HG03103 (cell line): ENCODE measurements around the gene RARRES2.
A peak's percentile ranks its signal among the peaks of the same experiment; 100 is the strongest.

Source experiments
- ATAC-seq: cut with Tn5 transposase; IDR thresholded peaks from one replicate; pipeline ENCODE4 v1.9.1; 2021; ENCODE audit warnings: low read depth; ENCODE audit not compliant: unreplicated experiment

Gene RARRES2

DNA sequence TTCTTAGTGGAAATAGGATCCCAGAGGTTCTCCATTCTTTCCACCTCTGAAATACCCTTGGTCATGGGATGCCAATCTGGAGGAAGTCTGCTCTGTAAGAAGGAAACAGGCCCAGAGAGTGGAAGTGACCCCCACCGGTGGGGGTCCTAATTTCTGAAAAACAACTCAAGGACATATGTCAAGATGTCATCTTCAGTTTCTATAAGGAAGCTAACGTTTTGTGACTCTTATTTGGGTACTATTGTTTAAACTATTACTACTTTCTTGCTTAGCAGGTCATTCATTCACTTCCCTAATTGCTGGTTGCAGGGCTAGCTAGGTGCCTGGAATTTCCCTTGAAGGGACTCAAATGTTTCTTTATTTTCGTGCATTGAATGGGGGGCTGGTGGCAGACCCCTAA lies 35.8 kb upstream of the RARRES2 start:
- no peak for ATAC-seq

DNA sequence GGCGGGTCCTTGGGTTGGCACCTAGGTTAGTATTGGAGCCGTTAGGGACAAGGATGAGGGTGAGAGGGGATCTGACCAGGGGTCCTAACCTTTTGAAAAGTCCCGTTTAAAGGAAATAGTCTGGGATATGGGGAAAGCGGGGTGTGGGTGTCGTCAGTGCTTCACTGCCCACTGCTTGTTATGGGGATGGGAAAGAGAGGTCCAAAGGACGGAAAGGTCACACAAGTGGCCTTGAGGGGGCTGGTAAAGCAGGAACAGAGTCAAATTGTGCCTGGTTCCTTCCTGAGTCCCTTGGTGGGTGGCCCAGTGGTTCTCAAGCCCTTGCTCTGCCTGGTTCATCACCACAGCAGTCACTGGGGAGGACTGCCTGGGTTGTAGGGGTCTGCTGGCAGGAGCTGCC lies 35.1 kb upstream of the RARRES2 start:
- ATAC-seq, result no peak

DNA sequence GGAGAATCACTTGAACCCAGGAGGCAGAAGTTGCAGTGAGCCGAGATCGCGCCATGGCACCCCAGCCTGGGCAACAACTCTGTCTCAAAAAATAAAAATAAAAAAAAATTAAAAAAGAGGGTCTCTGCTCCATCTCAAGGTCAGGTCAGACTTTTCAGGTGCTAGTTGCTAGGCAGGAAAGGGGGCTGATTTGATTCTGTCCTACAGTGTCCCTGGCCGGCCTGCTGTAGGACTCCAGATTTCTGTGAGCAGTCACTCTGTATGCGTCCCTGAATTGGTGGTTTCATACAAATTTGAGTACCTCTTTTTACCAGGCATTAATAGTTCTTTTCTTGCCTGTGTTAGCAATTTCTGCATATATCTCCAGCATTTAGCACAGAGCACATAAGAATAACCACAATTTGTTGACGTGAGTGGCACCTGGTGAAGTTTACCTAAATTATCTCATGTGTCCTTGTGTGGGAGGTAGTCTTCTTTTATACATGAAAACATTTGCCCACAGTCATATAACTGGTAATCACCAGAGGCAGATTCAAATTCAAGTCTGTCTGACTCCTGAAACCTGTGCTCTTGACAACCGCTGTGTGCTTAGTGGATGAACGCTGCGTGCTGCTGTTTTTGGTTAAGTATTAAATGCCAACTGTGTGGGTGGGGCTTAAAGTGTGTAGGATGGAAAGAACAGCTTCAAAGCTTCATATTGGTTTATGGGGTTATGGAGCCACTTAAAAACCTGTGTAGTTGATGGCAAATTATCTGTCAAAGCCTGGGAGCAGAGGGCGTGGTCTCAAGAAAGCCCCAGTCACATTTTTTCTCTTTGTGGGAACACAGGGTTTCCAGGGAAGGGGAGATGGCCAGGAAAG lies 34.5 kb upstream of the RARRES2 start:
- no peak for ATAC-seq

DNA sequence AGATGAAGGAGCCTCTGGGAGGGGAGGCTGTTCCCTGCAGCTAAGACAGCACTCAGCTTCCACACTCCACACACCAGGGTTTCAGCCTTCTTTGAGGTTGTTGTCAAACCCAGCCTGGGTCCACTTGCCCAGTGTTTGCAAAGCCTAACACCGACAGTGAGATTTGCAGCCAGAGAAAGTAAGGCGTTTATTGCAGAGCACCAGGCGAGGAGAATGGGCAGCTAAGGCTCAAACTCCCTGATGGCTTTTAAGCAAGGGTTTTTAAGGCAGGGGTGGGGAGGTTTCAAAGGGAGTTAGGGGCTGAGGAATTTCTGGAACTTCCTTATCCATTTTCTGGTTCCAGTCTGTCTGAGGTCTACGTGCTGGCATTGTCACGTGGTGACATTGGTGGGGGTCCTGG lies 33.0 kb upstream of the RARRES2 start:
- ATAC-seq, result no peak

DNA sequence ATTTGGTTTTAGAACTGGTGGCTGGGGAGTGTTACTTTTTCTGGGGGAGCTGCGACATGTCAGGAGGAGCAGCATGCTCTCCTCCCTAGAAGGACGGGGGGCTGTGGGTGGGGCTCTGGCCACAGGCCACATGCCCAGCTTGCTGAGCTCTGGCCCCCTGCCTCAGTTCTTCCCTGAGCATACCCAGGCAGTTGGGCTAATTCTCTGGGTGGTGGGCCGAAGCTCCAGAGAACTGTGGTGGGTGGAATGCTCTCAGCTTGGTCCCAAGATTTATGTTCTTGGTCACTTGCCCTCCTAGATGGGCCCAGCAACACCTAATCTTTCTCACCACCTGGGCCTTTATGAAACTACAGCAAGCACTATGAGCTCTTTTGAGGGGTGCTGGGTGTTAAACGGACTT lies 32.6 kb upstream of the RARRES2 start:
- no peak for ATAC-seq

DNA sequence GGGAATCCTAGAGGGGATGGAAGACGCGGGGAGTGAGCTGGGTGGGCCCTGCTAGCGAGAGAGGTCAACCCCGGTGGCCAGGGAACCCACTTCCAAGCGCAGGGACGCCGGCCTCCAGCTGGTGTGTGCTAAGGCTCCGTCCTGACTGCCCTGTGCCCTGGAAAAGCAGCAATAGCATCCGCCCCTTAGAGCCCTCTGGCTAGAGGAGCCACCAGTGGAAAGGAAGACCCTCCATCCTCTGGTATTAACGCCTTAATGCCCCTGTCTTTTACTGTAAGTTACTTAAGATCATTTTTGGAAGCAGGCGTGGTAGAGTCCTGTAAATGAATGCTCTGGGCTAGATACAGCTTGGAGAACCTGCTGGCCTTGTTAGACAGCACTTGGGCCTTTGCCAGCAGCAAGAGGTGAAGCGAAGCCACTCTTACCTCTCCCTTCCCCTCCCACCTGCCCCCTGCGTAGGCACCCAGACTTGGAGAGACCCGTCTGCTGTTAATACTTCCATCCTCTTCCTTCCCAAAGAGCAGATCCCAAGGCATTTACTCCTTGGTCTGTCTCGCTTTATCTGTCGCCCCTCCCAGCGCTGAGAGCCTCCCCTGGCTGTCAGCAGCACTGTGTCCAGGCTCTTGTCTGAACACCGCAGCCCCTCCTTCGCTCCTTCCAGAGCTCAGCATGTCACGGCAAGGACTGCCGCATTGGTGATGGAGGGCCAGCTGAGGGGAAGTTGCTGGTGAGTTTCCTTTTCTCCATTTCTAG lies 31.8 kb upstream of the RARRES2 start:
- ATAC-seq, result no peak

DNA sequence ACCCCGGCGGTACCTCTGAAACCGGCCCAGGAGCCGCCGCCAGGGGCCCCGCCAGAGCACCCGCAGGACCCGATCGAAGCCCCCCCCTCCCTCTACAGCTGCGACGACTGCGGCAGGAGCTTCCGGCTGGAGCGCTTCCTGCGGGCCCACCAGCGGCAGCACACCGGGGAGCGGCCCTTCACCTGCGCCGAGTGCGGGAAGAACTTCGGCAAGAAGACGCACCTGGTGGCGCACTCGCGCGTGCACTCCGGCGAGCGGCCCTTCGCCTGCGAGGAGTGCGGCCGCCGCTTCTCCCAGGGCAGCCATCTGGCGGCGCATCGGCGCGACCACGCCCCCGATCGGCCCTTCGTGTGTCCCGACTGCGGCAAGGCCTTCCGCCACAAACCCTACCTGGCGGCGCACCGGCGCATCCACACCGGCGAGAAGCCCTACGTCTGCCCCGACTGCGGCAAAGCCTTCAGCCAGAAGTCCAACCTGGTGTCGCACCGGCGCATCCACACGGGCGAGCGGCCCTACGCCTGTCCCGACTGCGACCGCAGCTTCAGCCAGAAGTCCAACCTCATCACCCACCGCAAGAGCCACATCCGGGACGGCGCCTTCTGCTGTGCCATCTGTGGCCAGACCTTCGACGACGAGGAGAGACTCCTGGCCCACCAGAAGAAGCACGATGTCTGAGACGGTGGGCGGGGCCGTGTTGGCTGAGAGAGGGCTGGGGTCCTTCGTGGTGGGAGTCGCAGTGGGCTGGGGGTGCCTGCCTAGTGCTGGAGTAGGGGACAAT lies 31.0 kb upstream of the RARRES2 start:
- no peak for ATAC-seq

DNA sequence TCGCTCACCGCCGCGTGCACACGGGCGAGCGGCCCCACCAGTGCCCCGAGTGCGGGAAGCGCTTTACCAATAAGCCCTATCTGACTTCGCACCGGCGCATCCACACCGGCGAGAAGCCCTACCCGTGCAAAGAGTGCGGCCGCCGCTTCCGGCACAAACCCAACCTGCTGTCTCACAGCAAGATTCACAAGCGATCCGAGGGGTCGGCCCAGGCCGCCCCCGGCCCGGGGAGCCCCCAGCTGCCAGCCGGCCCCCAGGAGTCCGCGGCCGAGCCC lies 30.5 kb upstream of the RARRES2 start:
- ATAC-seq, result no peak

DNA sequence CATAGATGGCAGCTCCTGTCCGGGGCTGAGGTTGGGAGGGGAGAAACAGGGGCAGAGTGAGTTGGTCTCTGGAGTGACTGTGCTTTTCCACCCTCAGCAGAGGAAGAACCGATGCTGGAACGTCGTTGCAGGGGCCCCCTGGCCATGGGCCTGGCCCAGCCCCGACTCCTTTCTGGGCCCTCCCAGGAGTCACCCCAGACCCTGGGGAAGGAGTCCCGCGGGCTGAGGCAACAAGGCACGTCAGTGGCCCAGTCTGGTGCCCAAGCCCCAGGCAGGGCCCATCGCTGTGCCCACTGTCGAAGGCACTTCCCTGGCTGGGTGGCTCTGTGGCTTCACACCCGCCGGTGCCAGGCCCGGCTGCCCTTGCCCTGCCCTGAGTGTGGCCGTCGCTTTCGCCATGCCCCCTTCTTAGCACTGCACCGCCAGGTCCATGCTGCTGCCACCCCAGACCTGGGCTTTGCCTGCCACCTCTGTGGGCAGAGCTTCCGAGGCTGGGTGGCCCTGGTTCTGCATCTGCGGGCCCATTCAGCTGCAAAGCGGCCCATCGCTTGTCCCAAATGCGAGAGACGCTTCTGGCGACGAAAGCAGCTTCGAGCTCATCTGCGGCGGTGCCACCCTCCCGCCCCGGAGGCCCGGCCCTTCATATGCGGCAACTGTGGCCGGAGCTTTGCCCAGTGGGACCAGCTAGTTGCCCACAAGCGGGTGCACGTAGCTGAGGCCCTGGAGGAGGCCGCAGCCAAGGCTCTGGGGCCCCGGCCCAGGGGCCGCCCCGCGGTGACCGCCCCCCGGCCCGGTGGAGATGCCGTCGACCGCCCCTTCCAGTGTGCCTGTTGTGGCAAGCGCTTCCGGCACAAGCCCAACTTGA lies 29.9 kb upstream of the RARRES2 start:
- no peak for ATAC-seq

DNA sequence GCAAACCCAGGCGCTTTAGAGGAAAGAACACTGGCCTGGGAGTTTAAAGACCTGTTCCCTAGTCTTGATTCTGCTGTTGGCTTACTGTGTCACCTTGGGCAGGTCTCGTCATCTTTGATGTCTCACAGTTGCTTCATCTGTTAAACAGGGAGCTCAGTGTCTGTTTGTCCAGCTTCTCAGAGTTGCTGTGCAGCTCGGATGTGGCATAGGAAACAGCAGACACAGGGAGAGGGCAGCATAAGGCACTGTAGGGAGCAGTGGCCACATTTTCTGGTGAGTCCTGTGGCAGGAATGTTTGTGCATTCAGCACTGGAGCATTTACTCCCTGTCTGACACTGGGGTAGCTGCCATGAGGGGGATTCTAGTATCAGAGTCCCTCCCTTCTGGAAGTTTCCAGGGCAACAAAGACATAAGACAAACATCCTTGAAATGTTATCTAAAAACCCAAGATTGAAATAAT lies 29.2 kb upstream of the RARRES2 start:
- no peak for ATAC-seq

DNA sequence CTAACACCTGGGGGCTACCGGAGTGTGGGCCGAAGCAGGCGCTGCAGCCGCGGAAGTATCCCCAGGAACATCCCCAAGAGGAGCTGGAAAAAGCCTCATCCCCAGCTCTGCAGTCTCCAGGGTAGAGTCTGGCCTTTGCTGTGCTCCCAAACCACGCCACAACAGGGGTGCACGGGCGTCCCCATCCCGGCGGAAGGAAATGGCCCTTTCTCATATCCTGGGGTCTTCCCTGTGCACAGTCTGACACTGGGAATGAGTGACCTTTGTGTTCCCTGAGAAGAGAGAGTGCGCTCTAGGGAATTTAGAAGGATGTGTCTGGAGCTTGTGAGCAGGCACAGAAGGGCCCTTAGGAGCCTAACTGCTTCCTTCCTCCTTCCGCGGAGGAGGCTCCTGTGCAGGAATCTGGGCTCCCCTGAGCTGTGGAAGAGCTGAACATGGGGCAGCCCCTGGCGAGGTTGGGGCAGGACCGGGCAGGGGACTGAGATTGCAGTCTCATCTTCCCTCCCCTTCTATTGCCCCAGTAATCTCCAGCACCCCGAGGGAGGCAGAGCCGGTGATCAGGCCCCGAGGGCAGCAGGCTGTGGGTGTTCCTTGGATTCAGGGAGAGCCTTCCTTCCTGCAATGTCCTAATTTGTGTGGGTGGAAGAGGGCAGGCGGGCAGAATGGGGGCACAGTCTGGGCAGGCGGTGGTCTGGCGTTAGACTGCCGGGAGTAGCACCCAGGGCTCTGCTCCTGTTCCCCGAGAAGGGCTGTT lies 28.5 kb upstream of the RARRES2 start:
- ATAC-seq, result no peak

DNA sequence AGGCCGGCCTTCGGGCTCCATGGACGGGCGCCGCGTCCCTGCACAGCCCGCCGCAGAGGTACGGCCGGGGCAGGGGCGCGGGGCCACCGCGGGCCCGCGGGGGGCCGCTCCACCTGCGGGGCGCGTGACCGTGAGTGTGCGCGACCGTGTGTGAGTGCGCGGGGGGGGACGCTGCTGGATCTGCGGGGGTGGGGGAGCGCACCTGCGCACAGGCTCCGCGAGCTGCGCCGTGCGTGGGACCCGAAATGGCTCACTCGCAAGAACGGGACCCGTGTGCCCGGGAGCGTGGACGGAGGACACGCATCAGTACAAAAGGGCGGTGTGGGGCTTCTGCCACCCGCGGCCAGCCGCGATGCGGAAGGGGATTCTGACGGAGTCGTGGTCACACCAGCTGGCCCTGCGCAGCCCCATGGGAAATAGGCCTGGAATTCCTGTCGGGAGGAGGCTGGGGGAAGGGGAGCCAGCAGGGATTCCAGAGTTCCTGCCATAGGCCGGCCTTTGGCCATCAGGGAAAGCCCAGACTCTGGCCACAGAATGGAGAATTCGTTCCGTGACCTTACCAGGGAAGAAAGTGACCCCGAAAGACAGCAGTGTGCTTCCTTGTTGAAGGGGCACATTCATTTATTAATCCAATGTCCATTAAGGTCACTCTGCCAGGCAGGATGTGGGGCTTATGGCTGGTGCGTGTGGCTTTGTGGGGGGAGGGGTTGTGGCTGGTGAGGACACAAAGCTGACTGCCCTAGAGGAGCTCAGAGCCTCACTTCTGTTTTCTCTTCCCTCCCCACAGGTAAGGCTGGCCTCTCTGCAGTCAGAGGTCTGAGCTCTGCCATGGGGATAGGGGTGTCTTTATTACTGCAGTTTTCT lies 27.7 kb upstream of the RARRES2 start:
- ATAC-seq, result peak; percentile 33

DNA sequence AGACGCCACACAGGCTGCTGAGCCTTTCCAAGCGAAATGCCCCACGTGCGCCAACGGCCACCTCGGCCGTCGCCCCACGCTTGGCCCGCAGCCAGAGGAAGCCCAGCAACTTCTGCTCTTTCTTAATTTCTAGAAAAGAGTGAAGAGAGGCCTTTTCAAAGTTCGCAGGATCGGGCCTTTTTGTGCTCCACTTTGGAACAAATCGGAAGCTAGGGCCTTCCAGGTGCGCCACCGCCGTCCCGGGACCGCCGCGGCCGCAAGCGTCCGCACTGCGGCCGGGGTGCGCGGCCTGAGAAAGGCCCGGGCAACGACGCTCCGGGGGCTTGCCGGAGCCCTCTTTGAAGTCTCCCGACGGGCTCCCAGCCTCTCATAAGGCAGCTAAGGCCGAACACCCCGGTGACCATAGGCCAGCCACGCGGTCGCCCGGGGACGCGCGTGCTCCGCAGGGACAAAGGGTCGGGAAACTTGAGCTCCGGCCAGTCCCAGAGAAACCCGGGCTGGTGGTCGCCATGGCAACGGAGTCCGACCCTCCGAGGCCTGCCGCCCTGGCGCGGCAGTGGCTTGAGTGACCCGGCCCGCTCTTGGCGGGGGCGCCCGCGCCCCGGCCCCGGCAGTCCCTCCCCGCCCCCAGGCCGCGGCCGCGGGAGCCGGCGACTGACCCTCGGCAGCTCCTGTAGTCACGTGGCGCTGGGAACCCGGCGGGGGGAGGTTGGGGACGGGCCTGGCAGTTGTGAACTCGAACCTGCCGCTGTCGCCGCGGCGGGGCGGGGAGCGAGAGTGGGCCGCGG lies 26.9 kb upstream of the RARRES2 start, which contains the start of gene REPIN1:
TSS of gene REPIN1 (plus strand) at position 727 of the 788 bp plus-strand sequence. CDS start 890 bp downstream, outside the sequence.
- peak; percentile 55 for ATAC-seq

DNA sequence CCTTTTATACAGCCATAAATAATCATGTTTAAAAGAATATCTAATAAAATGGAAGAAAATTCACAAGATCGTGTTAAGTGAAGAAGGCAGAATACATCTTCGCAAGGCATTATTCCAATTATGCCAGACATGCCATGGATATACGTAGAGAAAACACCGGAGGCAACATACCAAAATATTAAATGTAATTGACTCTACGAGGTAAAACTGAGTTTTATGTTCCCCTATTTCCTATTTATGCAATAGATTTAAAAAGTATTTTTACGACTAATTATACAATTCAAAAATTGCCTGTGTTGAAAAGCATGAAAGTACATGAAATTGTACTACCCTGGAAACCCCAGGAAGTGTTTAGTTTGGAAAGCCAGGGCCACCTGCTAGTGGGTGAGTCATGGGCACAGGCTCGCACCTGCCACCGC lies 26.3 kb upstream of the RARRES2 start:
- no peak for ATAC-seq

DNA sequence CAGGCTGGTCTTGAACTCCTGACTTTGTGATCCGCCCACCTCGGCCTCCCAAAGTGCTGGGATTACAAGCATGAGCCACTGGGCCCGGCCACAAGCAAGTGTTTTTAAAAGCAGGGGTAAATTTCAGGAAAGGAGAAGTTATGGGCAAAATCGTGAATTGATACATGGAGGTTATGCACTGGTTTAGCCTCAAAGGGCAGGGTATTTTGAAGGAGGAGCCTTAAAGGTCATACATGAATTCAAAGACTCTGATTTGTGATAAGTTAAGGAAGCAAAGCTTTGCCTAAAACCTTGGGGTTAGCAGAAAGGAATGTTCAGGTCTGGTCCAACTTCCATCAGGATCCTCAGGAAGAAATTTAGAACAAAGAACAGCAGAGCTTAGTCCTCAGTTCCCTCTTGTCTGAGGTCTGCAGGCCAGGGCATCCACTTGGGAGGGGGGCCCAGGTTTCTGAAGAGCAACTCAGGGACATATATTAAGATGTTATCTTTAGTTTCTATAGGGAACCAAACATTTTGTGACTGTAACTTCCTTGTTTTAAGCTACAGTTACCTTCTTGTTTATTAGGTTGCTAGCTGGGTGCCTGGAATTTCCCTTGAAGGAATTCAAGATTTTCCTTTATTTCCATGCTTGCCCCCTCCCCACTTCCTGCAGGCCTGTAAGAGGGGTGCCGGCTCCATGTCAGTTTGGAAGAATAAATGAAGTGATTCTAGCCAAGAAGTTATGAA lies 24.4 kb upstream of the RARRES2 start:
- ATAC-seq, result no peak

DNA sequence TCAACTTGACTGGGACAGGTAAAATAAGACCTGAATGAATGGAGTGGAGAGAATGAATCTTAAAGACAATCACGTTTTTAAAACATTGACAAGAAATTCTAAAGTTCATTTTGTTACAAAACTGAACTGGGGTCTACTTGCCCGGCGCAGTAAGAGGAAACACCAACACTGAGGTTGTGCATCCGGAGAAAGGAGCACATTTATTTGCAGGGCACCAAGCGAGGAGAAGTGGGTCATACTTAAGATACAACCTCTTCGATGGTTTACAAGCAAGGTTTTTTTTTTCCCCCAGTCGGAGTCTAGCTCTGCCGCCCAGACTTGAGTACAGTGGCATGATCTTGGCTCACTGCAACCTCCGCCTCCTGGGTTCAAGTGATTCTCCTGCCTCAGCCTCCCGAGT lies 23.8 kb upstream of the RARRES2 start:
- ATAC-seq, result no peak

DNA sequence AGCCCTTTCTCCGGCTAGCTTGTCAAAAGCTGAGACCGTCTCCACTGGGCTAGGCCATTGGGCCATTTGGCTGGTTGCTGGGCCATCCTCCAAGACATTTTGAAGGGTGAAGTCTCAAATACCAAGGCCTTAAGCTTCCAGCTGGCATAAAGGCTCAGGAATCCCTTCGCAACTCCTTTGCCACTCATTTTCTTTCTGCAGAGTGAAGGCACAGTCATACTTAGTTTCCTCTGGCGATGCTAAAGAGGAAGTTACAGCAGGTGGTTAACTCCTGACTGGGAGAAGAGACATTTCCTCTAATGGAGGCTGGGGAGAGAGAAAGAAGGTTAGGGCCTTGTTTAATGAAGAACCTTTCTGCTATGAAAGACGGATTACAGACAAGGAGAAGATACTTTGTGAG lies 22.4 kb upstream of the RARRES2 start:
- no peak for ATAC-seq
